ENCODE results near the gene ITPR1.

GRCh38 chr3:4758249-4758860 lies 265.2 kb downstream of the ITPR1 start:
- TF ChIP-seq EZH2 (IDR thresholded peaks at IDR 0.05; ENCODE audit: insufficient read depth, poor library complexity, severe bottlenecking): no peak
- TF ChIP-seq EZH2phosphoT487 (IDR thresholded peaks at IDR 0.05; ENCODE audit: insufficient read depth, low read depth): no peak
